Measurements from ENCODE around the gene HDAC5.
A peak's percentile ranks its signal among the peaks of the same experiment; 100 is the strongest.
"Not testable (repeated sequence)": the region's sequence is repeated elsewhere in the genome, so short reads cannot be mapped to it uniquely, and the experiment has no call there.

HDAC5 gene

DNA sequence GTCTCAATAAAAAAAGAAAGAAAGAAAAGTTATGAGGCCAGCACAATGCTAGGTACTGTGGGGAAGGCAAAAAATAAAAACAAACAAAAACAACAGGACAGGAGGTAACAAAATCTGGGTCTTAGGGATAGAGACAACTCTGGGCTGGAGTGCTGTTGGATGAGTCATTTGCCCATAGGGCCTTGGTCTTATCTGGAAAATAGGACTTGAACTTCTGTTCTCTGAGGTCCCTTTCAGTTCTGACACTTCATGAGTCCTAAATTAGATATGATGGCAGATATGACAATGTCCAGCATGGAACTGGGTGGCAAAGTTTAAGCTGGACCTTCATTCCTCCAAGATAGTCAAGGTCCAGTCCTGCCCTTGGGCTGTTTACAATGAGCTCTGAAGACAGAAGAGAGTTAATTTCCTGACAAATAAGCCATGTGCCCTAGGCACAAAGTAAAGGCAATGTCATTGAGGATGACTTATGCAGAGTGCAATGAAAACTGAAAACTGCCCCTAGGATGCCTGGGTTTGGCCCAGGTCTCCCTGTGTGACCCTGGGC lies 8.9 kb upstream of the HDAC5 start:
- no peak for DNase-seq

DNA sequence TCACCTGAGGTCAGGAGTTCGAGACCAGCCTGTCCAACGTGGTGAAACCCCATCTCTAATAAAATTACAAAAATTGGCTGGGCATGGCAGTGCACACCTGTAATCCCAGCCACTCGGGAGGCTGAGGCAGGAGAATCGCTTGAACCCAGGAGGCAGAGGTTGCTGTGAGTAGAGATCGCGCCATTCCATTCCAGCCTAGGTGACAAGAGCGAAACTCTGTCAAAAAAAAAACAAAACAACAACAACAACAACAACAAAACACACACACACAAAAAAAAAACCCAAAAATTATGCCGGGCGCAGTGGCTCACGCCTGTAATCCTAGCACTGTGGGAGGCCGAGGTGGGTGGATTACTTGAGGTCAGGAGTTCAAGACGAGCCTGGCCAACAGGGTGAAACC lies 7.9 kb upstream of the HDAC5 start:
- DNase-seq = not testable (repeated sequence)

DNA sequence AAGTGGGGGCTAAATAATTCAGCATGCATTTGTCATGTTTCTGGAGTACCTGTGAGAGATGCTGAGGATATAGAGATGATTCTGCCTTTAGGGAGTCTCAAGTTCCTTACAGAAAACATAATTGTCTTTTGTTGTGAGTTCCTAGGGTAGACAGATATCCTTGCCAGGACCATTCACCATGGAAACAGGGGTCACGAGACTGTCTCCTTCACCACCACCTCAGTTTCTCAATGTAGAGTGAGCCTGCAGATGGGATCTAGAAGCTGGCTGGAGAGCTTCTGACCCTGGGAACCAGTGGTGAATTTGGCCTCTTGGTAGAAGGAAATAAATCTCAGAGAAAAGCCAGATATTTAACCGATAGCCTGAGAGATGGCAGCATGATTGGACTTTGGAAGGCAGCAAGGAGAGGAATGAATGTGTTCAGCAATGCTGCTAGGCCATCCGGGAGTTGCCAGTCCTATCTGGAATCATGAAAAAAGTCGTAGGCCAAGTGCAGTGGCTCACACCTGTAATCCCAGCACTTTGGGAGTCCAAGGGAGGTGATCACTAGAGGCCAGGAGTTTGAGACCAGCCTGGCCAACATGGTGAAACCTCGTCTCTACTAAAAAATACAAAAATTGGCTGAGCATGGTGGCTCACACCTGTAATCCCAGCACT lies 7.4 kb upstream of the HDAC5 start:
- no peak for DNase-seq

DNA sequence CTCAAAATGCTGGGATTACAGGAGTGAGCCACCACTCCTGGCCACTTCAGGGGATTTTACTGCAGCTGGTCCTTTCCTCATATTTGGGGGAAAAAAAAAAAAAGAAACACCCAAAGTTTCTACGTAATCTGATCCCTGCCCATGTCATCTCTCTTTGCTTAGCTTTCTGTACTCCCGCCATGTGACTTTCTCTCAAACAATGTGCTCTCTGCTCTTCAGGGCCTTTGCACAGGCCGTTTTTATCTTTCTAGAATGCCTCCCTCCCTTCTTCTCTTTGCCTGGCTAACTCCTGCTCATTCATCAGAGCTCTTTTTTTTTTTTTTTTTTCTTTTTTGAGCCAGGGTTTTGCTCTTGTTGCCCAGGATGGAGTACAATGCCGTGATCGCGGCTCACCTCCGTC lies 4.9 kb upstream of the HDAC5 start:
- no peak for DNase-seq

DNA sequence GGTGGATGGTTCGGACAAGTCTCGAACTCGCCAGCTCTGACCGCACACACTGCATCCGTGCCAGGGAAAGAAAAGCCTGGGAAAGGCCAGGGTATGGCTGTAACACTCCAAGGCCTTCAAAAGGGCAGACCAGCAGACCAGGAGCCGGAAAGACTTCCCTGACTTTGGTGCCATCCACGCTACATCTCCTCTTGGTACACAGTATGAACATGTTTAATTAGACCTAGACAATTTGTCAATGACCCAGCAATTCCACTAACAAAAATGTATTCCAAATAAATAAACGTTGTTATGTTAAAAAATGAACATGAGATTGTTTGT lies 637 bp upstream of the HDAC5 start:
- no peak for DNase-seq

DNA sequence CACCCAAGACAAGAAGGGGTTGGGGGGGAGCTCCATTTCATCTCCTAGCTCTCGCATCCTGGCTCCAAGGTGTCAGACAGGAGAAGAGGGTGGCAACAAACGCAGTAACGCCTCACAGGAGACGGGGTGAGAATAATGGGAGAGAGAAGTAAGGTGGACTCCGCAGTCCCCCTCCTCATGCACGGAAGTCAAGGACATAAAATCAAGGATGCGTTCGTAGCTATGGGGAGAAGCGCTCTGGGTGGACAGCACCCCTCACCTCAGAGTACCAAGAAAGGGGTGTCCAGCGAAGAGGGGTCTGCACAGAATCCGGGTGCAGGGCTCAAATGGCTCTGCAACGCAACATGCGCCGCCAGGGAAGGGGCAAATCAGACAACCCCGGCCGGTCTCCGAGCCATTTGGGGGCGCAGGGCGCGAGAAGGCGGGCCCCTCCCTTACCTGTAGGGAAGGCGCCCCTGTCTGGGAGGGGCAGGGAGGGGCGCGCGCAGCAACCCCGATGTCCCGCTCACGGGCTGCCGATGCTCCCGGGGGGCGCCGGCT lies 555 bp downstream of the HDAC5 start:
- DNase-seq = no peak

DNA sequence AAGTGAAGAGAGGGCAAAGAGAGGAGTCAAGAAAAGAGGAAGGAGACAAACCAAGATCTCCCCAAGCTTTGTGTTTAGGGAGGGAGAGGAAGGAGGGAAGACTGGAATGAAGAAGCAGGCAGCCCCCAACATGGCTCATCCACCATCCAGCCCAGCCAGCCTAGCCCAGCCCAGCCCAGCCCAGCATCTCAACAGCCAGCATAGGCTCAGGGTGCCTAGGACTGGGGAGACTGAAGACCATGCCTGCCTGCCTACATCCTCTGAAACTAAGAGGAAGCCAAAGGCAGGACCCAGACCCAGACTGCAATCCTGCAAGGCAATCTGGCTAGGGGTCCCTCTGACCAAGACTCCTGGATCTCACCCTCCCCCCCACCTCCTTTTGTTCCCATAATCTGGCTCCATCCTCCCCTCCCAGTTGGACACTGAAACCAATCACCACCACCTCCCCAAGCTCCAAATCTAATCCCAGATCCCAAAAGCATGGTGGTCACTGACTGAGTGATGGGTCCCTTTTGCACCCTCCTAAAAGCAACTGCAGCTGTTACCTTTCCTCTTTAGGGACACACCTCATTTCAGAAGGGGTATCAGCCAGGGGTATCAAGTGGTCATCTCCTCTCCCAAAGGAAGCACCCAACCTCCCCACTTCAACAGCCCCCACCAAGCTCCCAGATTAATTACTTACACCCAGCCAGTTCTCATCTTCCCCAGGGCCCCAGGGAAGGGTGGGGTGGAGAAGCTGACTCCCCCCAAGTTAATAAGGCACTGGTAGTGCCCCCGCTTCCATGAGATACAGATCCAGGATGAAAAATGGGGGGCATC lies 1.2 kb downstream of the HDAC5 start:
- DNase-seq = no peak

DNA sequence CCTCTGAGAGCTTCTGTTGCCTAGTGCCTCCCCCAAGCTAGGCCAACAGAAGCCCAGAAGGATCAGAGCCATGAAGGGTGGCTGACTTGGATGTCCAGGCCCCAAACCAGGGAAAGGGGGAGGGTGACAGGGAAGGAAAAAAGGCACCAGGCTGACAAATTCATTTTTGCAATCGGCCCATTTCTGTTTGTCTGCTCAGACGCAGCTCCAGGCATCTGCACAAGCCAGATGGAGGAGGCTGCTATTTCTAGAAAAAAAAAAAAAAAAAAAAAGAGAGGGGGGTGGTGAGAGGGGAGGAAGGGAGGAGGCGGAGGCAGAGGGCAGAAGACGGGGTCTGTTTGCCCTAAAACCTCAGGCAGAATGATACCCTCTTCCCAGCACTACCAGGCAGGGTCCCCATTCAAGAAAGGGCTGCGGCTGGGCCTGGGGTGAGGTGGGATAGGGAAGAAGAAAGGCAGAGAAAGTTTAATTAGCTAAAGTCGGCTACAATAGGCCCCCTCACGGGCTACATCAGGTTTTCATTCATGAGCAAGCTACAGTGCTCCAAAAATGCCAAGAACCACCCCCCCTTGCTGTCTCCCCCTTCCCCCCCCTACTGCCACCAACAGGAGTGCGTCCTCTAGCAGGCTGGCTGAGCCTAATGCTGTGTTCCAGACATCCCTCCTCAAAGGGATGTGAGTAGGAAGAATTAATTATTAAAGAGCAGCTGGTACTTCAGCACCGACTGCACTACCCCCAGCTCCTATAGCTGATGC lies 2.4 kb downstream of the HDAC5 start:
- no peak for DNase-seq

DNA sequence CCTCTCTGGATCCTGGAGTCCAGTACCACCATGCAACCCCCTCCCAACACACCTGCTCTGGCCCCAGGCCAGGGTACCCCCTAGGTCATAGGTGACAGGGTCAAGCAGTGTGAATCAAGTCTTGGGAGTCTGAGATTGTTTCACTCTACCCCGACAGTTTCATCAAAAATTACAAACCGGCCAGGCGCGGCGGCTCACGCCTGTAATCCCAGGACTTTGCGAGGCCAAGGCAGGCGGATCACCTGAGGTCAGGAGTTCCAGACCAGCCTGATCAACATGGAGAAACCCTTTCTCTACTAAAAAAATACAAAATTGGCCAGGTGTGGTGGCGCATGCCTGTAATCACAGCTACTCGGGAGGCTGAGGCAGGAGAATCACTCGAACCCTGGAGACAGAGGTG lies 3.2 kb downstream of the HDAC5 start:
- DNase-seq = not testable (repeated sequence)

DNA sequence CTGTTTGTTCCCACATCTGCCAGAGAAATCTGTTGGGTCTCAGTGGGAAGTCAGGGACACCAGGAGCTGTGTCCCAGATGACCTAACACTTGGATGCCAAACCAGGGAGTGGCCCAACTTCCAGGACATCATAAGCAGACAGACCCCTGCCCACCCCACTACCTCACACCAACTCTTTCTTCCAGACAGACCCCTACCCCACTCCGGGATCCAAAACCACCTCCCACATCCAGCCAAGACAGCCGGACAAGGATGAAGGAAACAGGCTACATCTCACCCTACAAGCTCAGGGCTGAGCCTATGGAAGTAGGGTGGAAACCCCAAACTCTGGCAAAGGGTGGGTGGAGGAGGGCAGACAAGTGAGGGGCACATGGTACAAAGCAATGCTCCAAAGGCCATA lies 3.6 kb downstream of the HDAC5 start:
- no peak for DNase-seq

DNA sequence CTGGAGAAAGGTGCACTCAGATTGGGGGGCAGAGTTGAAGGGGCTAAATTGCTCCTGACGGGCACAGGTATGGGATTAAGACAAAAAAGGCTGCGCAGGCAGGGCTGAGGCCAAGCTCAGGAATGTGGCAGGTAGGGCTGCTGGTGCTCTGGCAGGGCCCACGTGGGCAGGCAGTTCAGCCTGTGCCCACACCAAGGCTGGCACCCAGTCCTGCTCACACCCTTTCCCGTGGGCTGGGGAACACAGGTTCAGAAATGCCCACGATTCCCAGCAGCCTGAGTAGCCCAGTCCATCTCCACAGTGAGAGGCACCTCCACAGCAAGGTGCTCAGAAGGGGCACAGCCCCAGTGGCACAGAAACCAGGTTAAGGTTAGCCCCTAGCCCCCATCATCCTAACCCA lies 4.4 kb downstream of the HDAC5 start:
- DNase-seq = no peak

DNA sequence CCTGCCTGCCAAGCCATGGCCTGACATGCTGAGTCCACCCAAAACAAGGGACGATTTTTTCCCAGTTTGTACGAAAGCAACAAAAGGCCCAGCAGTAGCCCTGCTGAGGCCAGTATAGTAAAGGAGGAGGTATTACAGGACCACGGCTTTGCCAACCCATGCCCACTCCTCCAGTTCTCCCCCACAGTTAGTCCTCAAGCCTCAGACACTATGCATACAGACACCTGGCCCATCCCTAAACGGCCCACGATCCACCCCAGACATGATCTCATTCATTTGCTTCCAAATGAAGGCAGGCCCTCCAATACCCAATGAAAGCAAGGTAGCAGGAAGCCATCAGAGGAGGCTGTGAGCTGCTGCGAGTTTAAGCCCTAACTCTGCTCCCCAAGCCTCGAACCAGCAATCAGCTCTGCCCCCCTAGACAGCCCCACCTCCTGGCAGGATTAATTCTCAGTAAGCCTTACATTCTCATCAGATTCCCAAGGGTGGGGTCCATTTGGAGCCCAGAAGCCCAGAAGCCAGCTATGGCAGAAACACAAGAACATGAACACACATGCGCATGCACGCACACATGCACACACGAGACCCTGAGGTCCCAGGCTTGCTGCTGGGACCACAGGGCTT lies 4.9 kb downstream of the HDAC5 start:
- DNase-seq = no peak

DNA sequence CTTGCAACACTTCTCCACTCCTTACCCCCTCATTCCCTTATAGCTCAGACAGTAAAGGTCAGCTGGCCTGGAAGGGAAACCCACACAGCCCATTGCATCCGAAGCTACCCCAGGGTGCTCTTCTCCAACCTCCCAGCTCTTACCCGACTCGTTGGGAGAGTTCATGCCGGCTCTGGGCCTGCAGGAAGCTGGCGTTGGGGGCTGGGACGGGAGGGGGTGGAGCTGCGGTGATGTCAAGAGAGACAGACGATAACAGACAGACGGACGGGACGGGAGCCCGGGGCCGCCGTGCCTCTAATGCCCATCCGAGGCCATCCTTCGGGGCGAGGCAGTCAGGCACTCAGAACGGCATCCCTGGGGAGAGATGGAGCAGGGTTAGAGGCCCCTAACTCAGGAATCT lies 6.1 kb downstream of the HDAC5 start:
- DNase-seq = no peak

DNA sequence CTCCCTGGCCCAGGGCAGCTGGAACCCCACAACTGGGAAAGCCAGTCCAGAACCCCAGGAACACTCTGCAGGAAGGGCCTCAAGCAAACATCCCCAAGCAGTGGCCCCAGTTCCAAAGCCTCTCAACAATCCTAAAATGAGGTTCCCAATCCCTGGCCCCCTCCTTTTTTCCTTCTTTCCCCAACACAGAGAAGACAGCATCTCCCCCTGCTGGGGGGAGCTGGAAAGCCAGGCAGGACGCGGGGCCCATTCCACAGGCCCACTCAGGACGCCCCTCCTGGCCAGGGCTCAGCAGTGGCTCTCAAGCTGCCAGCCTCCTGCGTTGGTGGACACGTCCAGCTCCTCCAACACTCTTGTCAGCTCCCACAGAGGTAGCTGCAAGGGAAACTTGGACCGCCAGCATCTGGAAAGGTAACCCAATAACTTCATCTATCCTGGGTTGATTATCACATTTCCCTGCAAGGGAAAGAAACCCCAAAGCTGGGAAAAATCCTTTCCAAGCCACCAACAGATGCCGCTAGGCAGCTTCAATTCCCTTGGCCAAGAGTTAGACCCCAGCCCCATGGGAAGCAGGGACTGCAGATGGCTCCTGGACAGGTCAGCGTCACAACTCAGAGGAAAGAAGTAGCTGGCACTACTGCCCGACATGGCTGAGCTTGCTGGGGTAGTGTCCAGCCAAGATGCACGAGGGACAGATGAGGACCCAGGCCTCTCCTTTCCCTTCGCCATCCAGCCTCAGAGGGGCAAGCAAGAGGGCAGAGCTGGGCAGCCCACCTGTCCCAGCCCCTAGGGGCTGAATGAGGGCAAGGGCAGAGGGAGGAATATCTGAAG lies 7.6 kb downstream of the HDAC5 start:
- DNase-seq = no peak

DNA sequence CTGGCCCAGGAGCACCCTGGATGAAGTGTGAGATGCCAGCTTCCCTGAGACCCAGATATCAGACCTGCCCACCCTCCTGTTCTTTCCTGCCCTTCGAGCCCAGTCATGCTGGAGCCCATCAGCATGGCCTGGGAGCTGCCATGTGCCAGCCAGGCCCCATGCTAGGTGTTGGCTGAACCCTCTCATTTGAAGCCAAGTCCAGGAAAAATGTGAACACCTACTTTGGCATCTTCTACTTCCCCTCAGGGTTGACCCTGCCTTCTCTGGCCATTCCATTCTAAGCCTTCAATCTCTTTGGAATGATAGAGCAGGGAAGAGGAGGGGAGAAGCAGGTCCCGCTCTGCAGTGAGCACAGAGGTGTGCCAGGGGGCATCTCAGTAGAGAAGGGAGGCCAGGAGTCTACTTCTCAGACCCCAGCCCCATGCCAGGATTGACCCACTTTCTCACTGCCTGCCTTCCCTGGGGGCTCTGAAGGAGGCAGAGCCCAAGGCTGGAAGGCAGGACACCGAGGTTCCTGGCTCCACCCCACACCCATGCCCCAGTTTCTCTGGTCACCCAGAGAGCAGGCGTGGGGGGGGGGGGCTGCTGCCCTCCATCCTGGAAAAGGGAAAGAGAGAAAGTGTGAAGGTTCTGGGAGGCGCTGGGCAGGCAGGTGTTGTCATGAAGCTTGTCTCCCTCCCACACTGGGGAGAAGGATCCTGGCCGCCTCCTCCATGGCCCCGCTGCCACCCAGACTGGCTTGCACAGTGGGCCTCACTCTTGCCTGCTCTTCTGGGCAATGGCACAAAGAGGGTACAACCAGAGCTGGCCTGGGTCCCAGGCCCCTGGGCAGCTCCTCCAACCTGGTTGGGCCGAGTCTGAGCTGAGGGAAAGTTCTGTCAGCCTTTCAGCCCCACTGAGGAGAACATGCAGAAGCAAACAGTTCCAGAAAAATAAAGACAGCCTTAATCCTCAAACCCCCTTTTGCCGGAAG lies 9.3 kb downstream of the HDAC5 start:
- DNase-seq = no peak

DNA sequence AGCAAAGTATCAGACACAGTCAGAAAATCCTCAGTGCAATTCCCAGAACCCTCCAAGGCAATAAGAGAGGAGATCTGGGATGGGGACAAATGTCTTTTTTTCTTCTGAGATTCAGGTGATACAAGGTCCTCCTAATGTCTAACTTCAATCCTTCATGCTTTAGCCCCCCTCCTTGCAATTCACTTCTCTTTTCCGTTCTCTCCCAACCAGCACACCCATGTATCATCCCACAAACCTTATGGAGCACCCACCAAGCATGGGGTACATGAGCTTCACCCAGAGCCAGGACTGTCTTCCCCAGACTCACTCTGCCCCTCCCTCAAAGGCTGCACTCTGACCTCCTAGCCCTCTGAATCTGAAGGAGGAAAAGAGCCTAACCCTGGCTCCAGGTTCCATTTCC lies 10.1 kb downstream of the HDAC5 start:
- DNase-seq = no peak

DNA sequence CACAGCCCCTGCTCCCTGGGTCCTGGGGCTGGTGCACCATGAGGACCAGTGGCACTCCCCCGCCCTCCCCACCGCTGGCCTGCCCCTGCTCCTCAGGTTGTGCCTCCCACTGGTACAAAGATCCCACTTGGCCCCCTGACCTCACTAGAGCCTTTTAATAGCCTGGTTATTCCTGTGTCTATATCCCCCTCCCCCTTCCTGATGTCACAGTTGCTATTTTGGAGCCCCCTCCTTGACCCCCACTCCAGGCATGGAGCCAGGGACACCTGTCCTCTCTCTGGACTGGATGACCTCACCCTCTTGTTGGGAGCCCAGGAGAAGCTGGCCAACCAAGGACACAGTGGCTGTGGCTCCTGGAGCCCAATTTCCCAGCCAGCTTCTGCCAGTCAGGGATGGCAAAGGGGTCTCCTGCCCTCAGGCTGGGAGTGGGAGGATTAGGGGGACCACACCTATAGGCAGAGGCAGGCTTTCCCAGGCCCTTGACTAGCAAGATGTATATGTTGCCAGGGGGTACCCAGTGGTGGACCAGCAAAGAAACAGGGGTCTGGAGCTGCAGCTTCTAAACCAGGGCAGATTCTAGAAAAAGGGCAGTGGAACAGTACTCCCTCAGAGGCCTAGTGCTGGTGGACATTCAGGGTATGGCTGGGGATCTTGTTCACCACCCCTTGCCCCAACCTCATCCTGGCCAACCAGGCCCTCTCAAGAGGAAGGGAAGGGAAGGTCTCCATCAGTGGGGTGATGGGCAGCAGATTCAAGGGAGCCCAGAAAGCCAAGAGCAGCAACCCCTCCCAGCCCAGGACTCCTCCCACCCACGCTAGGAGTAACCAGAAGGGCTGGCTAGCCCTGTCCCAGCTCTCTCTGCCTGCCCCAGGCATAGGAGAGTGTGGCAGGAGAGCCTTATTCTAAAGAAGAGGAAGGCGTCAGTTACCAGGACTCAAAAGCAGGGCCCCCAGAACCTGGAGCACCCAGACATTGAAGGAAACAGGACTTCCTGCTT lies 10.9 kb downstream of the HDAC5 start:
- no peak for DNase-seq

DNA sequence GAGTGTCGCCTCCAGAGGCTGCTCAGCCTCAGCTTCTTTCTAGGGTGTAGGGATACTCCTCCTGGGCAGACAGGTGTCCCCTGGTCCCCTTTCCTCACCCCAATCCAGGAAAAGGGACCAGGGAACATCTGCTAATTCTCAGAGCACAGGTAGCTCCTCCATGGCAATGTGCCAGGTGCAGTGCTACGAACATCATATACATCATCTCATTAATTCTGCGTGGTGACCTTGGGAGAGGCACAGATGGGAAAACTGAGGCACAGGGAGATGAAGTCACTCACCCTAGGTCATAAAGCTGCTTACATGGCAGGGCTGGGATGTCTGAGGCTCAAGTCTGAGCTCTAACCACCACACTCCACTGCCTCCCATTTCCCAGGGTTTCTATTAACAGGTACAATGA lies 11.7 kb downstream of the HDAC5 start:
- no peak for DNase-seq

DNA sequence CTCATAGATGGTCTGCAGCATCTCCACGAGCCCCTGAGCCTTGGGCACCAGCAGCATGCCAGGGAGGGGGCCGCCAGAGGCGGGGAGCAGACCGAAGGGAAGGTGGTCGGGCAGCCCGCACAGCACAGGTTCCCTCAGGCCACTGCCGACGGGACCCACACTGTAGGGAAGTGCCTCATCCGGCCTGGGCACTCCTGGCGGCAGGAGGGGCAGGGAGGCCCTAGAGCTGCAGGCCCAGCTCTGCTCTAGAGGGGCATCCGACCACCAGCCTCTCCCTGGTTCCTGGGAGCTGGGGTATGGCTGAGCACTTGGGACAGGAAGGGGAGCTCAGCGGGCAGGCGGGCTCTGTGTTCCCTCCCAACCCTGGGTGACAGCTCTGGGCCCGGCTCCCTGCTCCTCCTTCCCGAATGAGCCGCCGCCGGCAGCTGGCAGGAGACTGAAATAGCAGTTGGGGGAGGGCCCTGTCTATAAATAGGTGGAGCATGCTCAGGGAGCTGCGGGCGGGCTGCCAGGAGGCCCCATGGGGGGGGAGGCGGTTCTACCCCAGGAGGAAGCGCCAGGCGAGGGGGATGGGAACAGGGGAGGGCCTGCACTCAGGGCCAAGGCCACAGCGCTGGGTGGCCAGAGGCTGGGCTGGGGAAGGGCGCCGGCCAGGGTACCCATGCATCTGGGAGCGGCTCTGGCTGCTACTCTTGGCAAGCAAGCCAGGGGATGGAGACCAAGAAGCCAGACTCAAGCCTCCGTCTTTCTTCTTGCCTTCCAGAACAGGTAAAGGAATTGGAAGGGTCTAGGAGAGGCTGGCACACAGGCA lies 12.4 kb downstream of the HDAC5 start:
- peak; percentile 85 to 97 for DNase-seq

All from NCI-H187 (cell line).